Measurements from ENCODE around the gene LPP.

Gene LPP

DNA sequence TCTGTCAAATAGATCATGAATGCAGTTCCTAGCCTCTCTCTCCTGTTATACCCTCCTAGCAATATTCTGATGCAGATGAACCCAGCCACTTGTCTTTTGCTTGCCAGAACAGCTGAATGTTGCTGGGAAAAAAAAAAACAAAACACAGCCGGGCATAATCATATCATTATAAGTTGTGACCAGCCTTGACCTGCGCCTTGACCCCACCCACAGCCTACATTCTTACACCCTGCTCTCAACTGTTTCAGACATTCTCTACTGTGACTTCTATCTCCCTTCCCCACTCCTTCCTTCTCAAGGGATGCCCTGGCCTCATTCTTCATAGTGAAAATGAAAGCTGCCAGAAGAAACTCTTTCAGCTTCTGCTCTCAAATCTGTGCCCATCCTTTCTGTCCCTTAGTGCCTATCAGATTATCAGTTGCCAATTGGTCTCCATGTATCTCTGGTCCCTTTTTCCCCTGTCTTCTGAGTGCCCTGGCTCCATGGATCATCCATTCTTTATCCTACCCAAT lies 628.7 kb downstream of the LPP start:
- no peaks in the 10 kb centered on the region for H3K9me3 ChIP-seq (replicated peaks; ENCODE audit: insufficient read depth, low read length)
- no peak for DNase-seq
- H3K4me2 ChIP-seq (ENCODE audit: low read depth, low read length), result no peak overlapping the region
- no peaks in the 10 kb centered on the region for H3K4me1 ChIP-seq (ENCODE audit: low read length)
- no peaks in the 10 kb centered on the region for H3K36me3 ChIP-seq (replicated peaks; ENCODE audit: insufficient read depth, low read length)
- H3K79me2 ChIP-seq (ENCODE audit: low read length), result no peaks in the 10 kb centered on the region
- H3F3A ChIP-seq (ENCODE audit: insufficient read depth, low read length), result no peaks in the 10 kb centered on the region
- H3K9ac ChIP-seq (ENCODE audit: low read length), result no peak overlapping the region
- no peak overlapping the region for H3K27ac ChIP-seq (ENCODE audit: low read length)
- no peak overlapping the region for H2AFZ ChIP-seq (ENCODE audit: low read length)
- H3K4me3 ChIP-seq (ENCODE audit: low read length), result no peak overlapping the region
- H3K27me3 ChIP-seq (replicated peaks; ENCODE audit: insufficient read depth, low read length), result no peaks in the 10 kb centered on the region
- H3K9me2 ChIP-seq (replicated peaks; ENCODE audit: insufficient read depth, low read length), result no peaks in the 10 kb centered on the region
- TF ChIP-seq CTCF (IDR thresholded peaks at IDR 0.05; ENCODE audit: low read length) (no peak), EZH2 (optimal IDR thresholded peaks at IDR 0.05; ENCODE audit: low read depth, low read length) (no peak), EZH2phosphoT487 (IDR thresholded peaks at IDR 0.05; ENCODE audit: low read length) (no peak)
- no peaks in the 10 kb centered on the region for H4K20me1 ChIP-seq (ENCODE audit: insufficient read depth, low read length)

DNA sequence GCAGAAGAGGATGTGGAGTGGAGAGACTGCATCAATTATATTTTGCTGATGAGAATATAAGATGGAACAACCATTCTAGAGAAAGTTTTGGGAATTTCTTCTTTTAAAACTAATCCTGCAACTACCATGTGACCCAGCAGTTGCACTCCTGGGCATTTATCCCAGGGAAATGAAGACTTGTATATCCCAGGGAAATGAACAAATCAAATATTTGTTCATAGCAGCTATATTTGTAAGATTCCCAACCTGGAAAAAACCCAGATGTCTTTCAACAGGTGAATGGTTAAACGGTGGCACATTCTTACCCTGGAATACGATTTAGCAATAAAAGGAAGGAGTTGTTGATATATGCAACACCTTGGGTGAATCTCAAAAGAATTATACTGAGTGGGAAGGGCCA lies 632.5 kb downstream of the LPP start:
- no peak overlapping the region for H2AFZ ChIP-seq (ENCODE audit: low read length)
- H3F3A ChIP-seq (ENCODE audit: insufficient read depth, low read length), result no peaks in the 10 kb centered on the region
- no peaks in the 10 kb centered on the region for H4K20me1 ChIP-seq (ENCODE audit: insufficient read depth, low read length)
- no peaks in the 10 kb centered on the region for H3K4me1 ChIP-seq (ENCODE audit: low read length)
- H3K27me3 ChIP-seq (replicated peaks; ENCODE audit: insufficient read depth, low read length), result no peaks in the 10 kb centered on the region
- DNase-seq, result no peak
- H3K4me3 ChIP-seq (ENCODE audit: low read length), result no peak overlapping the region
- no peak overlapping the region for H3K9ac ChIP-seq (ENCODE audit: low read length)
- H3K4me2 ChIP-seq (ENCODE audit: low read depth, low read length), result no peak overlapping the region
- H3K79me2 ChIP-seq (ENCODE audit: low read length), result no peaks in the 10 kb centered on the region
- TF ChIP-seq CTCF (IDR thresholded peaks at IDR 0.05; ENCODE audit: low read length) (no peak), EZH2 (optimal IDR thresholded peaks at IDR 0.05; ENCODE audit: low read depth, low read length) (no peak), EZH2phosphoT487 (IDR thresholded peaks at IDR 0.05; ENCODE audit: low read length) (no peak)
- no peaks in the 10 kb centered on the region for H3K36me3 ChIP-seq (replicated peaks; ENCODE audit: insufficient read depth, low read length)
- H3K9me2 ChIP-seq (replicated peaks; ENCODE audit: insufficient read depth, low read length), result no peaks in the 10 kb centered on the region
- no peak overlapping the region for H3K27ac ChIP-seq (ENCODE audit: low read length)
- no peaks in the 10 kb centered on the region for H3K9me3 ChIP-seq (replicated peaks; ENCODE audit: insufficient read depth, low read length)

- no peaks in the 10 kb centered on the region for H3K79me2 ChIP-seq (ENCODE audit: low read length)
- H3K4me1 ChIP-seq (ENCODE audit: low read length), result no peaks in the 10 kb centered on the region
- H3K4me3 ChIP-seq (ENCODE audit: low read length), result no peak overlapping the region
- H3K9ac ChIP-seq (ENCODE audit: low read length), result no peak overlapping the region
- TF ChIP-seq CTCF (IDR thresholded peaks at IDR 0.05; ENCODE audit: low read length) (no peak), EZH2 (optimal IDR thresholded peaks at IDR 0.05; ENCODE audit: low read depth, low read length) (no peak), EZH2phosphoT487 (IDR thresholded peaks at IDR 0.05; ENCODE audit: low read length) (no peak)
- no peak overlapping the region for H2AFZ ChIP-seq (ENCODE audit: low read length)
- H3K4me2 ChIP-seq (ENCODE audit: low read depth, low read length), result no peak overlapping the region
- no peaks in the 10 kb centered on the region for H3F3A ChIP-seq (ENCODE audit: insufficient read depth, low read length)
- H3K36me3 ChIP-seq (replicated peaks; ENCODE audit: insufficient read depth, low read length), result no peaks in the 10 kb centered on the region
- H3K9me2 ChIP-seq (replicated peaks; ENCODE audit: insufficient read depth, low read length), result no peaks in the 10 kb centered on the region
- H3K27me3 ChIP-seq (replicated peaks; ENCODE audit: insufficient read depth, low read length), result no peaks in the 10 kb centered on the region
- H3K27ac ChIP-seq (ENCODE audit: low read length), result no peak overlapping the region
- no peak for DNase-seq
- no peaks in the 10 kb centered on the region for H4K20me1 ChIP-seq (ENCODE audit: insufficient read depth, low read length)
- H3K9me3 ChIP-seq (replicated peaks; ENCODE audit: insufficient read depth, low read length), result no peaks in the 10 kb centered on the region
Measured at GRCh38 chr3:188788621-188789081, 634.7 kb downstream of the LPP start.

Measured in MM.1S (cell line).